NCI-H460 (cell line): Measurements from ENCODE around the gene DGKA. TPM values are rescaled to one million over a fixed set of nuclear protein-coding genes. Genes with fewer than 3 reads are reported as not detected.
A peak's percentile ranks its signal among the peaks of the same experiment; 100 is the strongest.
"Not testable (repeated sequence)": the region's sequence is repeated elsewhere in the genome, so short reads cannot be mapped to it uniquely, and the experiment has no call there.

Experiments used
- DNase-seq: peaks from one replicate; pipeline ENCODE4 v3.0.0-alpha.2; 2016; ENCODE audit warnings: low read depth; ENCODE audit errors: extremely low read depth
- total RNA-seq: library from RNA; depleted of rRNA; stranded (reverse); fragments of >200 nt; shearing (Covaris generic); gene quantifications from 2 replicates; pipeline ENCODE4 v1.2.3, GENCODE V29; 2014

The DGKA gene
- total RNA-seq, 1 experiment from 2014 or later, result 14.1 TPM

DNA sequence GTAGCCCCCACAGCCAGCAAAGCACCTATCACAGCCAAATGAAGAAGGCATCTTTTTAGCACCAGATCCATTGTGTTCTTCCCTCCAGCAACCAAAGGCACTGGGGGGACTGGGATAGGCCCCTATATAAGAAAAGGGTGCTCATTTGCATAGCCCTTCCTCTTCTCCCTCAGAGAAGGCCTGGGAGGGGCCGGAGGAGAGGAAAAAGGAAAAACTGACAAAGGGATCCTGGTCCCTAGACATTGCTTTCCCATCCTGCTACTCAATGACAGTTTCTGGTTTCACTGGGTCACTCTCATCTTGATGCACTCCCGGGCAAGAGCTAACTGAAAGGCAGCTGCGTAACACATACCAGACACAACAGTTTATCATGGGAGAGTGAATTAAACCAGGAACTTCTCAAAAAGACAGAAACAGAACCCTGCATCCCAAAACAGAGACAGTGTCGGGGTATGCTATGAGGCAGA lies 35.0 kb downstream of the DGKA start, which contains the start of gene PMEL:
TSS of gene PMEL (minus strand) at position 102 of the 467 bp plus-strand sequence. CDS start at position 71, 31 bp downstream.
- no peak for DNase-seq

DNA sequence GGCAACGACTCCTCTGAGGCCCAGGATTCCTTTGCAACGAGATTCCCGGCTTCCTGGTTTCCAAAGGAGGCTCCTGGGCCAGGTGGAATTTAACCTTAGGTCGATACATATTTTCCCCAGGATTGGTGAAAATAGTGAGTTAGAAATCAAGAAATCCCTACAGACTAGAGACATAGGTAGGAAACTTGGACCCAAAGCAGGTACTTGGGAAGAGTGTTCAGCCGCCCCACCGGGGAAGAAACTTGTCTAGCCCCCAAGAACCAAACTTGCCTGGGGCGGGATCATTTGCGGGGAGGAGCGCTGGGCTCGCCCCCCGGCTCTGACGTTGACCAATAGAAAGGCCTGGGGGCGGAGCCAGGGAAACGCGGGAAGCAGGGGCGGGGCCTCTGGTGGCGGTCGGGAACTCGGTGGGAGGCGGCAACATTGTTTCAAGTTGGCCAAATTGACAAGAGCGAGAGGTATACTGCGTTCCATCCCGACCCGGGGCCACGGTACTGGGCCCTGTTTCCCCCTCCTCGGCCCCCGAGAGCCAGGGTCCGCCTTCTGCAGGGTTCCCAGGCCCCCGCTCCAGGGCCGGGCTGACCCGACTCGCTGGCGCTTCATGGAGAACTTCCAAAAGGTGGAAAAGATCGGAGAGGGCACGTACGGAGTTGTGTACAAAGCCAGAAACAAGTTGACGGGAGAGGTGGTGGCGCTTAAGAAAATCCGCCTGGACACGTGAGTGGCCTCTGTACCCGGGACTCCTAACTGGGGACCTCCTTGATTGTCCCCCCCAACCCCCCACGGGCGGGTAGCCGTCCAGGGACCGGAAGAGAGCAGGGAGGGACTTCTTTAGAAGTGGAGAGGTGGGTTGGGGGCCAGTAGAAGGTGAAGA lies 35.7 kb downstream of the DGKA start, which contains the start of gene CDK2:
TSS of gene CDK2 (plus strand) at position 423 of the 874 bp plus-strand sequence. CDS start at position 602, 179 bp downstream.
- DNase-seq, result peak; percentile 69

DNA sequence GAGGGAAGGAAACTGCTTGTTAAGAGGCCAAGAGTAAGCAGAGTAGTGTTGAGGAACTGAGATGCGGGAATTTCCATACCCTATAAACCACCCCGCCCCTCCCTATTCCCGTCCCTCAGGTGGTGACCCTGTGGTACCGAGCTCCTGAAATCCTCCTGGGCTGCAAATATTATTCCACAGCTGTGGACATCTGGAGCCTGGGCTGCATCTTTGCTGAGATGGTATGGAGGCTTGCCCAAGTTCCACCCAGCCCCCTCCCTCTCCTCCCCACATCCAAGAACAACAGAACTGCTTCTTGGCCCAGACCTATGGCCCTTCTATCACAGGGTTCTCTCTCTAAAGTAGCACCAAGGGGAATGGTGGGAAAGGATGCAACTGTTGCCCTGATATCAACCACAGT lies 38.4 kb downstream of the DGKA start:
- DNase-seq, result no peak

DNA sequence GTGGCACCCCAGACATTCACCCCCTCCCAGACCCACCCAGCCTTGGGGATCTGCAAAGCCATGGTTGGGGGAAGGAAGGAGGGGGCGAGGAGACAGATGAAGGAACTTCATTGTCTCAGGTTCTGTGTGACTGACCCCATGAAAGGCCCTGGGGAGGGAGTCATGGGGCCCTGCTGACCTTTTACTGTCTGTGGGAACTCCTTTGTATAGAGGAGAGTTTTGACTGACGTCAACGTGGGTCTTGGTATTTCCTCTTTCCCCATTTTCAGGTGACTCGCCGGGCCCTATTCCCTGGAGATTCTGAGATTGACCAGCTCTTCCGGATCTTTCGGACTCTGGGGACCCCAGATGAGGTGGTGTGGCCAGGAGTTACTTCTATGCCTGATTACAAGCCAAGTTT lies 39.8 kb downstream of the DGKA start:
- DNase-seq, result no peak

DNA sequence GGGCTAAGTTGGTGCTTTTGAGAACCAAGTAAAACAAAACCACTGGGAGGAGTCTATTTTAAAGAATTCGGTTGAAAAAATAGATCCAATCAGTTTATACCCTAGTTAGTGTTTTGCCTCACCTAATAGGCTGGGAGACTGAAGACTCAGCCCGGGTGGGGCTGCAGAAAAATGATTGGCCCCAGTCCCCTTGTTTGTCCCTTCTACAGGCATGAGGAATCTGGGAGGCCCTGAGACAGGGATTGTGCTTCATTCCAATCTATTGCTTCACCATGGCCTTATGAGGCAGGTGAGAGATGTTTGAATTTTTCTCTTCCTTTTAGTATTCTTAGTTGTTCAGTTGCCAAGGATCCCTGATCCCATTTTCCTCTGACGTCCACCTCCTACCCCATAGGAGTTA lies 41.1 kb downstream of the DGKA start:
- no peak for DNase-seq

DNA sequence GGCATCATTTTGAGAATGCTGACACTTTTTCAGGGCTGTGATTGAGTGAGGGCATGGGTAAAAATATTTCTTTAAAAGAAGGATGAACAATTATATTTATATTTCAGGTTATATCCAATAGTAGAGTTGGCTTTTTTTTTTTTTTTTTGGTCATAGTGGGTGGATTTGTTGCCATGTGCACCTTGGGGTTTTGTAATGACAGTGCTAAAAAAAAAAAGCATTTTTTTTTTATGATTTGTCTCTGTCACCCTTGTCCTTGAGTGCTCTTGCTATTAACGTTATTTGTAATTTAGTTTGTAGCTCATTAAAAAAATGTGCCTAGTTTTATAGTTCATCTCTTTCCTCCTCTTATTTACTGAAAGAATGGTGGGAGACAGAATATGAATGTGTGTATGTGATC lies 41.5 kb downstream of the DGKA start:
- no peak for DNase-seq

DNA sequence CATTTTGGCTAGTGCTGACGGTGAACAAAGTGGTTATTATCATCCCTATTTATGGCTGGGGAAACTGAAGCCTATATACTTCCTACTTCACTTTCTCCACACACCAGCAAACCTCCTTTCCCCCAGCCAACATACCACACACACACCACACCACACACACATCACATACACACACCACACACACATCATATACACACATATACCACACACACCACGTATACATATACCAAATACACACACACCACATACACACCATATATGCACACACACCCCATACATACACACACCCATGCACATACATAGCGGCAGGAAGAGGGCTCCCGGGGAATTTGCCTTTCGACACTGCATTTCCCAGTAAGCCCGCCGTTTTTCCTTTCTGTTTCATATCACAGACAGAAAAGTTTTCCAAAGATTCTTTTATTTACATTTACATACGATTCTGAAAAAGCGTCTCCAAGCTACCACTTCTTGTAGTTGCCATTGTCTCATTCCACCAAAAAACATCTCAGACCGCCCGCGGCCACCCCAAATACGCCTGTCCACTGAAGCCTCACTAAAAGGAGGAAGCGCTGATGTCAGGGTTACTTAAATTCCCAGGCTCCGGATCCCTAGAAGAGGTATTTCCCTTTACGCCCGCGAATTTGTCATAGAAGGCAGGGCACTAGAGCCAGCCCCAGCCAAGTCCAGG lies 42.1 kb downstream of the DGKA start:
- no peak for DNase-seq

DNA sequence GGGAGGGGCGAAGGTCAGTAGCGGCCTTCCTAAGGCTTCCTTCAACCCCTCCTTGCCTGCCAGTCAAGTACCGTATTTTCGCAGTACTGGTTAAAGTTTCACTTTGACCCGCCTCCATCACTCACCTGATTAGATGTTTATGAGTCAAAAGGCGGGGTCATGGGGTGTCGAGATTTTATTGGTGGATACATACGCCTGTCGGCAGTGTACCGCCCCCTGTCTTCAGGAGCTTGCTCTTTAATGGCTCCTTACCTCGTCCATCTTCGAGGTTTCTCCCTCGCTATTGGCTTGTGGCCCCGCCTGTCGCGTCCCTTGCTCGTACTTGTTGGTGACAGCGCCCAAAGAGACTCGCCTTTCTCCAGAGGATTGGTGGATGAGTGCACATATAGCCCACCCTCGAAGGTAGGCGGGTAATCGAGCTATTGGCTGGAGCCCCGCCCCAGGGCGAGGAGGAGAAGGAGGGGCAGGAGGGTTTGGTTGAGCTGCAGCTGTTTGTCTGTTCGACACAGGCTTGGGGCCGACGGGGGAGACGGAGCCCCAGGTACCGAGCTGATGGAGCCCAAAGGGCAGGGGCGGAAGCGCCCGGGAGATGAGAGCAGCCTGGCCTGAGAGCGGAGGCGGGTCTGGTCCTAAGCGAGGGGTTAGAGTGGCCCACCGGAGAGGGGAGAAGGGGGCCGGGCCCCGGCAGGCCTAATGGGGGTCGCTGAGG lies 42.8 kb downstream of the DGKA start, which contains the start of gene RAB5B:
TSS of gene RAB5B (plus strand) at position 480 of the 709 bp plus-strand sequence. CDS start 12,883 bp downstream, outside the sequence.
- peak; percentile 100 for DNase-seq

DNA sequence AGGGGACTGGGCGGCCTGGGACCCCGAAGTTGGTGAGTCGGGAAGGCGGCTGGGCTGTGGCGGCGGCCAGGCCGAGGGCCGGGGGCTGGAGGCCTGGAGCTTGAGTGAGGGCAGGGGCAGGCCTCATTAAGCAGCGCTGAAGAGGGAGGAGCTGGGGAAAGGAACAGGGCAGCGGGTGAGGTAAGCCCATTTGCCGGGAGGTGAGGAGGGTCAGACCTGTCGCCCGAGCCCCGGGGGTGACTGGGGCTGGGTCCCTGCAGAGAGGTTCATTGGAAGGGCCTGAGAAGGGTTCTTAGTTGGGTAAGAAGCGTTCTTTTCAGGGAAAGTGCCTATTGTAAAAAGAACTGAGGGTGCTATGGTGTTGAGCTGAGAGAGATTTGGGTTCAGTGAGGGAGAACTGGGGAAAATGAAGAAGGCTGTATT lies 43.4 kb downstream of the DGKA start:
- DNase-seq, result no peak

DNA sequence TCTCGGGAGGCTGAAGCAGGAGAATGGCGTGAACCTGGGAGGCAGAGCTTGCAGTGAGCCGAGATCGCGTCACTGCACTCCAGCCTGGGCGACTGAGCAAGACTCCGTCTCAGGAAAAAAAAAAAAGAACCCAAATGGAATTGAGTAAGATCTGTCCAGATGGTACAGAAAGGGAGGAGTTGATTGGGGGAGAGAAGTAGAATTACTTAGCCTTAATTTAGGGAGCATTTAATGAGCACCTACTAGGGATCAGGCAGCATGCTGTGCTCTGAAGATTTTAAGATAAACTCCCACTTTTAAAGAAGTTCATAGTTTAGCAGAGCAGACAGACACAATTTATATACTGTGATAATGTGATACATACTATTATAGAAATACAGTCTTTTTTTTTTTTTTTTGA lies 47.4 kb downstream of the DGKA start:
- DNase-seq, result no peak

DNA sequence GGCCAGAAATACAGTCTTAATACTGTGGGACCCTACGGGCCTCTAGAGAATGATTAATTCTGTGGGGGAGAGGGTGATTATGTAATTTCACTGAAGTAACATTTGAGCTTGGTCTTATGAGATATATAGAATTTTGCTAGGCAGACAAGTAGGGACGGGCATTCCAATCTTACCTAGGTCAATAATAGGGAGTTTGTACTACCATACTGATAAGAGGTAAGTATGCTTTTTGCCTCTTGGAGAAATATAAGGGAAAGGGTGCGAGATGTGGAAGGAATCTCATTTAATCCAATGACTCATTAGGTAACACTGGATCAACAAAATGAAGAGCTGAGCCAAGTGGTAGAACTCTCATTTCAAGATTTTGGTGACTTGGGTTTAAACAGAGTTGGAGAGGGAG lies 48.1 kb downstream of the DGKA start:
- DNase-seq, result no peak

DNA sequence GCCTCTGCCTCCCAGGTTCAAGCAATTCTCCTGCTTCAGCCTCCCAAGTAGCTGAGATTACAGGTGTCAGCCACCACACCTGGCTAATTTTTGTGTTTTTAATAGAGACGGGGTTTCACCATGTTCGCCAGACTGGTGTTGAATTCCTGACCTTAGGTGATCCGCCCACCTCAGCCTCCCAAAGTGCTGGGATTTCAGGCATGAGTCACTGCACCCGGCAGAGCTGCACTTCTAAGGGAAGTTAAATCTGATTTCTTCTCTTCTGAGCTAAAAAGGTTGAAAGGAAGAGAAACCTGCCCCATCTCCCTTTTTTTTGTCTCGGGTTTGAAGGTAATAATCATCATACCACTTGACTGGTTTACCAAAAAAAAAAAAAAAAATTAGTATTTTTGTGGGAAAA lies 50.9 kb downstream of the DGKA start:
- not testable (repeated sequence) for DNase-seq

DNA sequence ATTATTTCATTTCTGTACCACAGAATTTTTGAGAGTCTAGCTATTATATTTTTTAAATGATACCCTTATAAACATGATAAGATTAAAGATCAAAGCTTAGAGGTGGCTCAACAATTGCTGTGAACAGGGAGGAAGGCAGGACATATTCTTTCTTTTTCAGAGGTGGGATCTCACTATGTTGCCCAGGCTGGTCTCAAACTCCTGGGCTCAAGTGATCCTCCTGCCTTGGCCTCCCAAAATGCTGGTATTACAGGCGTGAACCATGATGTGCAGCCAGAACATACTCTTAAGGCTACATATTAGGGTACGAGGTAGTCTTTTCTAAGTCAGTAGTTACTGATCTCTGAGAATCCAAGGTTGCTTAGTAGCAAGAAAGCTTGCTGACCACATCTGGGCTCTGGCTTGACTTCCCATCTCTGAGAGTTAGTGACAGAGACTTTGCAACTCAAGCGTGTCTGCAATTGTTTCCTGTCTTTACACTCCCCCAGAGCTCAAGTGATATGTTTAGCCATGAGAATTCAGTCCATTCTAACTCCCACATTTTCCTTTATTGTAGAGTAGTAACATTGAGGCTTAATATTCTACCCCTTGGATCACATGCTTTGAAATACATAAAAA lies 51.5 kb downstream of the DGKA start:
- DNase-seq, result no peak

DNA sequence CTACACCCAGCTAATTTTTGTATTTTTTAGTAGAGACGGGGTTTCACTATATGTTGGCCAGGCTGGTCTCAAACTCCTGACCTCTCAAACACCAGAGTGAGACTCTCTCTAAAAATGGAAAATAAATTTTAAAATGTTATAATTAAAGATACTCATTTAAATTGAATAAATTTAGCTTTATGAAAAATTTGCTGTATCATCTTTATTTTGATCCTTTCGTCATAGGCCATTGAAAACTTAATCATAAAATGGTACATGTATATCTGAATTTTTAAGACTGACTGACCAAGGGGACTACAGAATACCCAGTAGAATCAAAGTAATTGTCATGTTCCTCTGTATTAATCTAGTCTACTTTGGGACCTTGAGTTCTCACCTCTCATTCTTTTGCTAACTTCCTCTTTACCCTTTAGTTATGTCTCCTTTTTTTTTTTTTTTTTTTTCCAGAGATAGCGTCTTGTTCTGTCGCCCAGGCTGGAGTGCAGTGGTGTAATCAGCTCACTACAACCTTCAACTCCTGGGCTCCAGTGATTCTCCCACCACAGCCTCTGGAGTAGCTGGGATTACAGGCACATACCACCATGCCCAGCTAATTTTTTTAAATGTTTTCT lies 52.4 kb downstream of the DGKA start:
- DNase-seq, result no peak

DNA sequence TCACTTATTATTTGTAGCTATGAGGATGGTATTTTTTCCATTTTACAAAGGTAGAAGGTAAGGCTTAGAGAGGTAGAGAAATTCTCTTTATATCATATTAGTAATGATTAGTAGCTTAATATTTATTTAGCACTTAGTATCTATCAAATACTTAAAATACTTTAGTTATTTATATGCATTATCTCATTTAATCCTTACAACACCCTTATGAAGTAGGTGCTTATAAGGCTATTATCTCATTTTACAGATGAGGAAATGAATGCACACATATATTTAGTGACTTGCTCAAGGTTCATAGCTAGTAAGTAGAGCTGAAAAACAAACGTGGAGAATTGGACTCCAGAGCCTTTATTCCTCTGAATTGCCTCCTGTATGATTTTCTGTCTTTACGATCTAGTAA lies 53.9 kb downstream of the DGKA start:
- DNase-seq, result no peak

DNA sequence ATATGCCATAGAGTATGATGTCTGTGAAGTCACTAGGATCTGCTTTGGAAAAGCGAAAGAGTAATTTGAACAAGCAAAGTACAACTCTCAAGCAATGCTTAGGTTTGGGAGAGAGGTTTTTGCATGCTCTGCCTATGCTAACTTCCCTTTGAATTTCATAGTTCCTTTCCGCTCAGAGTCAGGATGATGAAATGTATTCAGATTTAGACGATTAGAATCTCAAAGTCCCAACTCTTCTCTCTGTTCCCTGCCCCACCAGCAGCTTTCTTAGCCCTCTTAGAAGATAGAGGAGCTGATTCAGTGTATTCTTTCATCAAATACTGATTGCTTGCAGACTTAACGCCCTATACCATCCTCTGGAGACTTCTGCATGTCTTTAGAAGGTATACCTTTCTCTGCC lies 54.4 kb downstream of the DGKA start:
- DNase-seq, result no peak

DNA sequence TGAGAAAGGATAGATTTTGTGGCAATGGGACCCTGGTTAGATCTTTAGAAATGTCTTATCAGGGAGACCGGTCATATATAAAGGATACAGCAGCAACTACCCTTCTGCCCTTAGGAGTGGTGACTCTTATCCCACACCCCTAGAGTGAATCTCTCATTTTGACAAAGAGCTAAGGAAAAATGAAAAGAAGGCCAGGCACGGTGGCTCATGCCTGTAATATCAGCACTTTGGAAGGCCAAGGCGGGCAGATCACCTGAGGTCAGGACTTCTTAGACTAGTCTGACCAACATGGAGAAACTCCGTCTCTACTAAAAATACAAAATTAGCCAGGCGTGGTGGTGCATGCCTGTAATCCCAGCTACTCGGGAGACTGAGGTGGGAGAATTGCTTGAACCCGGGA lies 55.0 kb downstream of the DGKA start:
- DNase-seq, result not testable (repeated sequence)

DNA sequence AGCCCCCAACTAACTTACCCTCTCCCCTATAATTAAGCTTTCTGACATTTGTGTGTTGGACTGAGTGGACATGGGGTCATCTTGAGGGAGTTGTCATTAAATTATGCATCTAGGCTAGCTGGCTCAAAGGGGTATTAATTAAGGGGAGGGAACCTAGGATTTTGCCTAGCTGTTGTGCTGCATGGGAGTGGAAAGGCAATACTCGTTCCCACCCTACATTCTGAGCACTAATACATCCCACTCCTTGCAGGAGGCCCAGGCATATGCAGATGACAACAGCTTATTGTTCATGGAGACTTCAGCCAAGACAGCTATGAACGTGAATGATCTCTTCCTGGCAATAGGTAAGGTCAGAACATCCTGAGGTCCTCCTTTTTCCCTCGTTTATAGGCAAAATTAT lies 60.1 kb downstream of the DGKA start:
- DNase-seq, result no peak

DNA sequence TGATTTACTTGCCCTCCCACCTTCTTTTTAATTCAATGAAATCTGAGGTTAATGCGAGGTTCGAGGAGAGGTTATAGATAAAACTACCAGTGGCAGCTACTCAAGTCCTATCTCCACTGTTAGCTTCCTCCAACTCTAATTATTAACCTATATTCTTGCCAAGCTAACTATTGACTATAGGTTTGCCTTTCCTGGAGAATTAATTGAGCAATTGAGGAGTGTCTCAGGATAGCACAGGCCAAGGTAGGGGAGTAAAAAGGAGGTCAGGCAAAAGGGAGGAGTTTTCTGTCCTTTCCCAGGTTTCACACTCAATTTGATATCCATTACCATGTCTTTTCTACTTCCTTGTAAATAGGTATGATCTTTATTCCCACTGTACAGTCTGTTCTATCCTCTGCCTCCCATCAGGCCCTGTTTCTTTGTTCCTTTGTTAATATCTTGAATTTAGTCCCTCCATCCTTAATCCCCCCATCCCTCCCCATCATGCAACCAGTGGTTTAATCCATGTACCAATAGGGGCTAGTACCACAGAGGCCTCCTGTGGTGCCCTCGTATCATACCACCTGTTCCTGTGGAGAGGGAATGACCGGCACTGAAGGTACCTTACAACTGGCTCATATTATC lies 62.4 kb downstream of the DGKA start:
- no peak for DNase-seq

DNA sequence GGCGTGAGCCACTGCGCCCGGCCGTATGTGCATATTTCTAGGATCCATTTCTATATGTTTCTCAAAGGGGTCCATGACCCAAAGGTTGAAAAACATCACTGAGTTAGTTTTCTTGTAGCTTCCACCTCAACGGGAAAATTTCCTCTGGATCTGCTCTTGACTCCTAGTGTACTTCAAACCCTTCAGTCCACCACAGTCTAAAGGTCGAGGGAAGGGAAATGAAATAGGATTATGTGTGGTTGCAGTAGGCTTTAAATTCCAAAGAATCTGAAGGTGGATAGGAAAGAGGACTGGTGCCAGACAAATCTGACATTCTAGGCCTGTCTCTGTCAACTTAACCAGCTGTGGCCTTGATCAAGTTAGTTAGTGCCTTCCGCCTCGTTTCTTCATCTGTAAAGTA lies 64.4 kb downstream of the DGKA start:
- DNase-seq, result no peak
